AG10803 (cell line): ENCODE data around the gene SPON1.
A peak's percentile ranks its signal among the peaks of the same experiment; 100 is the strongest.

Experiments
- DNase-seq: peaks from one replicate; pipeline ENCODE4 v3.0.0; 2010; ENCODE audit warnings: low read depth
- H3K4me3 ChIP-seq: 2 replicates; pipeline ENCODE4 v1.5.1; 2011; ENCODE audit warnings: mild to moderate bottlenecking, low read length, control low read depth
- TF ChIP-seq, protein P1 (sequence below): conservative IDR thresholded peaks from 2 replicates; pipeline ENCODE4 v1.5.1; 2011; ENCODE audit warnings: mild to moderate bottlenecking, low read length, control low read depth, inconsistent platforms

The SPON1 gene

GRCh38 chr11:14036469-14036868 is 73.9 kb downstream of the SPON1 start:
- H3K4me3 ChIP-seq, result no peak overlapping the region
- TF ChIP-seq, protein P1, sequence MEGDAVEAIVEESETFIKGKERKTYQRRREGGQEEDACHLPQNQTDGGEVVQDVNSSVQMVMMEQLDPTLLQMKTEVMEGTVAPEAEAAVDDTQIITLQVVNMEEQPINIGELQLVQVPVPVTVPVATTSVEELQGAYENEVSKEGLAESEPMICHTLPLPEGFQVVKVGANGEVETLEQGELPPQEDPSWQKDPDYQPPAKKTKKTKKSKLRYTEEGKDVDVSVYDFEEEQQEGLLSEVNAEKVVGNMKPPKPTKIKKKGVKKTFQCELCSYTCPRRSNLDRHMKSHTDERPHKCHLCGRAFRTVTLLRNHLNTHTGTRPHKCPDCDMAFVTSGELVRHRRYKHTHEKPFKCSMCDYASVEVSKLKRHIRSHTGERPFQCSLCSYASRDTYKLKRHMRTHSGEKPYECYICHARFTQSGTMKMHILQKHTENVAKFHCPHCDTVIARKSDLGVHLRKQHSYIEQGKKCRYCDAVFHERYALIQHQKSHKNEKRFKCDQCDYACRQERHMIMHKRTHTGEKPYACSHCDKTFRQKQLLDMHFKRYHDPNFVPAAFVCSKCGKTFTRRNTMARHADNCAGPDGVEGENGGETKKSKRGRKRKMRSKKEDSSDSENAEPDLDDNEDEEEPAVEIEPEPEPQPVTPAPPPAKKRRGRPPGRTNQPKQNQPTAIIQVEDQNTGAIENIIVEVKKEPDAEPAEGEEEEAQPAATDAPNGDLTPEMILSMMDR, result no peak
- no peak for DNase-seq

DNA sequence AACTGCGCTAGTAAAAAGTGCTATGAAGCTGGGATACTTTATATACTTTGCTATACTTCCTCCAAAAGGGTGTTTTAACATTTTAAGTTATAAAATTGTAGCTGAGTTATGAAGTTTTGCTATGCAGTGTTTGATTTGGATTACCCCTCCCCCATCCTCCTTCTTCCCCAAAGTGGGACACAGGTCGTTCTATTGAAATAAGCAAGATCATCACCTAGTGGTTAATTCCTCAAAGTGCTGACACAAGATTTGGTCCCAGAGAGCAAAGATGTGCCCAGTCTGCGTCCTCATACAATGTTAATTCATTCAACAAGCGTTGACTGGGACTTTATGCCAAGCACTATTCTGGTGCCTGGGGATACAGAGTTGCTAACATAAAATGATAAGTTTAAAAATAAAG is 78.5 kb downstream of the SPON1 start:
- H3K4me3 ChIP-seq, result no peak overlapping the region
- TF ChIP-seq, protein P1, result peak; percentile 23; the same call in 1 of the 2 replicates
- DNase-seq, result no peak

DNA sequence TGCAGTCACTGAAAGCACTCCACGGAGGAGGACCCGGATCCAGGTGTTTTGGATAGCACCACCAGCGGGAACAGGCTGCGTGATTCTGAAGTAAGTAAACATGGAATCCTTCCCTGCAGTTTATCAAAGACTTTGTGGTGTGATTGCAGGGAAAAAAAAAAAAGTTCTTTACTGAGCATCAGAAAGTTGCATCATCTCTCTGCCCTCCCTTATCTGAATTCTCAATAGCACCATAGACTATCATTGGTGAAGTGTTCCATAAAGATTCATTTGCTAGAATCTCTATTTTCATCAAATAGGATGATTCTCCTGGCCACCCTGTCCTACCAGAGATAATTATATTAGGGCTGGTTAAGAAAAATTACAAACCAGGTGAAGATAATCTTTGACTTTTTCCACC is 79.0 kb downstream of the SPON1 start:
- H3K4me3 ChIP-seq, result no peak overlapping the region
- TF ChIP-seq, protein P1, result no peak
- no peak for DNase-seq

GRCh38 chr11:14042686-14043465 is 80.4 kb downstream of the SPON1 start:
- H3K4me3 ChIP-seq, result no peak overlapping the region
- no peak for DNase-seq
- TF ChIP-seq, protein P1, result no peak

DNA sequence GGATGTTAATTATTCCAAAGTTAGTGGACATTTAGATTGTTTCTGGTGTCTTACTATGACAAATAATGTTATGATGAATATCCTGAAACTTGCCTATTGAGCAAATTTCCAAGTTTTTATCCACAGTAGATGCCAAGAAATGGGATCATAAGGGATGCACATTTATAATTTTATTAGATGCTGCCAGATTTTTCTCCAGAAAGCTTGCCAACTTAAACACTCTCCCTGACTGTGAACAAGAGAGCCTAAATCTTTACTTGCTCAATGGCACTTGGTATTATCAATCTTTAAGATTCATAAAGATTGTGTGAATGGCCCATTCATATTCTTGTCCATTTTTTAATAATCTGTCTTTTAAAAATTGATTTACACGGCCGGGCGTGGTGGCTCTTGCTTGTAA is 82.4 kb downstream of the SPON1 start:
- H3K4me3 ChIP-seq, result no peak overlapping the region
- TF ChIP-seq, protein P1, result no peak
- no peak for DNase-seq

DNA sequence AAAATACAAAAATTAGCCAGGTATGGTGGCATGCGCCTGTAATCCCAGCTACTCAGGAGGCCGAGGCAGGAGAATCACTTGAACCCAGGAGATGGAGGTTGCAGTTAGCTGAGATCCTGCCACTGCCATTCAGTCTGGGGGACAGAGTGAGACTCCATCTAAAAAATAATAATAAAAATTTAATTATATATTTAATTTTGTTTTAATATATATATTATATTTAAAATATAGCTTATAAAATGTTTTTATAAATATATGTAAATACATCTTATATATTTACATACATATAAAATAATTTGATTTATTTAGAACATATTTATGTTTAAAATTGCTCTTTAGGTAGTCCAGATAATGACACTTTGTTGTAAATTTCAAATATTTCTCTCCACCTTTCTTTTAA is 82.9 kb downstream of the SPON1 start:
- no peak overlapping the region for H3K4me3 ChIP-seq
- TF ChIP-seq, protein P1, result no peak
- no peak for DNase-seq

DNA sequence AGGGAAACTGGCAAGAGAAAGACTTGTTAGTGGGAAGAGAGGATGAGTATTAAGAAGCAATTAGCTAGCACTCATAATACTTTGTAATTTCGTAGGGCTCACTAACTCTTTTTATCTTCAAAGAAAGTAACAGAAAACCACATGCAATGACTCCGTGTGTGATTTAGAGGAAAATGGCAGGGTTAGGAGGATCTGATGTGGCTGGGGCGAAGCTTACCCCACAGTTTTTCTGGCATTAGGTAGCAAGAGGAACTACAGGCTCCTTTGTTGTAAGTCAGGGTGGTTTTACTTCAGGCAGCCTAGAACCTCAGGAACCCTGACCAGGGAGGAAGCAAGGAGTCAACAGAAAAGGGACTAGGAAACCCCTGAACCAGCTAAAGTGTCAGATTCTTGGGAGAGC is 89.7 kb downstream of the SPON1 start:
- DNase-seq, result no peak
- no peak overlapping the region for H3K4me3 ChIP-seq
- TF ChIP-seq, protein P1, result no peak
